Amniotic stem cell (primary cell): ENCODE results near the gene DSEL.

Experiments
- DNase-seq: peaks from one replicate; lab custom pipeline; 2025; lab: John Stamatoyannopoulos, UW

Gene DSEL

GRCh38 chr18:67516539-67517443 lies at the start of gene DSEL:
Gene DSEL (minus strand): TSS chr18:67516720. CDS start chr18:67514608, 2,112 bp downstream.
- DNase-seq = peak; percentile 94

- DNase-seq = no peak
Observed at GRCh38 chr18:67553437-67553836, 36.9 kb upstream of the DSEL start.

- no peak for DNase-seq
Observed at GRCh38 chr18:67550872-67551520, 34.5 kb upstream of the DSEL start.

GRCh38 chr18:67549946-67550345 lies 33.4 kb upstream of the DSEL start:
- no peak for DNase-seq

- DNase-seq = no peak
Observed at GRCh38 chr18:67545681-67546080, 29.2 kb upstream of the DSEL start.

GRCh38 chr18:67540559-67540958 lies 24.0 kb upstream of the DSEL start:
- no peak for DNase-seq

GRCh38 chr18:67531929-67532328 lies 15.4 kb upstream of the DSEL start:
- no peak for DNase-seq

GRCh38 chr18:67525328-67526099 lies 9.0 kb upstream of the DSEL start:
- DNase-seq = peak; percentile 63

GRCh38 chr18:67520351-67520921 lies 3.9 kb upstream of the DSEL start:
- no peak for DNase-seq

GRCh38 chr18:67519592-67519991 lies 3.1 kb upstream of the DSEL start:
- DNase-seq = peak; percentile 40

- DNase-seq = no peak
Observed at GRCh38 chr18:67518566-67518965, 2.0 kb upstream of the DSEL start.

GRCh38 chr18:67517444-67517765 lies 885 bp upstream of the DSEL start:
- DNase-seq = no peak

- DNase-seq = peak; percentile 72
Observed at GRCh38 chr18:67515942-67516538, 480 bp downstream of the DSEL start.

- DNase-seq = no peak
Observed at GRCh38 chr18:67514901-67515540, 1.5 kb downstream of the DSEL start.

GRCh38 chr18:67514465-67514864 lies 2.1 kb downstream of the DSEL start:
- no peak for DNase-seq

GRCh38 chr18:67513280-67513679 lies 3.2 kb downstream of the DSEL start:
- DNase-seq = no peak

- DNase-seq = no peak
Observed at GRCh38 chr18:67511840-67512239, 4.7 kb downstream of the DSEL start.

- DNase-seq = no peak
Observed at GRCh38 chr18:67510831-67511230, 5.7 kb downstream of the DSEL start.

- peak; percentile 16 for DNase-seq
Observed at GRCh38 chr18:67509741-67510391, 6.7 kb downstream of the DSEL start.

- no peak for DNase-seq
Observed at GRCh38 chr18:67508146-67508545, 8.4 kb downstream of the DSEL start.

- no peak for DNase-seq
Observed at GRCh38 chr18:67504739-67505138, 11.8 kb downstream of the DSEL start.
